Liver (tissue), 9 donors: ENCODE data around the gene PMM1. TPM values are rescaled to one million over a fixed set of nuclear protein-coding genes. Genes with fewer than 3 reads are reported as not detected.

ENCODE experiments used
- DNase-seq: peaks from one replicate; pipeline ENCODE4 v3.0.0-alpha.2; 2017; ENCODE audit warnings: low spot score
- H3K27ac ChIP-seq, 2 donors: one replicate each; pipeline ENCODE4 v1.7.0; 2013; ENCODE audit warnings: inconsistent platforms in 2 of 2, low read length in 2 of 2, control low read depth in 1 of 2, low read depth in 1 of 2, mild to moderate bottlenecking in 1 of 2
- H3K27me3 ChIP-seq, 4 donors: one replicate each; pipeline versions ENCODE4 v1.6.1 to v1.7.0; 2013; ENCODE audit warnings: low read length in 3 of 4, inconsistent platforms in 1 of 4, mild to moderate bottlenecking in 1 of 4, moderate library complexity in 1 of 4; ENCODE audit not compliant: control insufficient read depth in 4 of 4, insufficient read depth in 4 of 4
- H3K36me3 ChIP-seq, 4 donors: one replicate each; pipeline versions ENCODE4 v1.6.1 to v1.7.0; 2013; ENCODE audit warnings: low read length in 3 of 4, mild to moderate bottlenecking in 3 of 4, low read depth in 1 of 4, moderate library complexity in 1 of 4; ENCODE audit not compliant: control insufficient read depth in 4 of 4, insufficient read depth in 3 of 4
- H3K4me1 ChIP-seq, 4 donors: one replicate each; pipeline versions ENCODE4 v1.6.1 to v1.7.0; 2013; ENCODE audit warnings: low read length in 3 of 4, mild to moderate bottlenecking in 3 of 4, moderate library complexity in 1 of 4; ENCODE audit not compliant: control insufficient read depth in 4 of 4, insufficient read depth in 4 of 4
- H3K4me3 ChIP-seq, 3 donors: one replicate each; pipeline versions ENCODE4 v1.6.1 to v1.7.0; 2013; ENCODE audit warnings: low read length in 3 of 3, control low read depth in 1 of 3, low read depth in 1 of 3, mild to moderate bottlenecking in 1 of 3
- H3K9ac ChIP-seq, 2 donors: one replicate each; pipeline ENCODE4 v1.7.0; 2013; ENCODE audit warnings: low read length in 2 of 2, mild to moderate bottlenecking in 2 of 2, moderate library complexity in 2 of 2, control low read depth in 1 of 2, low read depth in 1 of 2
- H3K9me3 ChIP-seq, 4 donors: one replicate each; pipeline versions ENCODE4 v1.6.1 to v1.7.0; 2013; ENCODE audit warnings: low read length in 3 of 4; ENCODE audit not compliant: control insufficient read depth in 4 of 4
- ATF3 ChIP-seq: IDR thresholded peaks from 2 replicates; pipeline ENCODE4 v1.6.1; 2016; ENCODE audit warnings: antibody characterized with exemption
- CTCF ChIP-seq: fragments of 150-350 bp; IDR thresholded peaks from 2 replicates; pipeline ENCODE4 v1.5.1; 2017; ENCODE audit warnings: improper control_type of control experiment, low read depth, low read length; ENCODE audit not compliant: missing input control
- EGR1 ChIP-seq, 2 donors: IDR thresholded peaks; 2 replicates each; pipeline ENCODE4 v1.6.1; 2016 to 2018; ENCODE audit warnings: antibody characterized with exemption in 2 of 2, low read depth in 2 of 2
- FOXA1 ChIP-seq: IDR thresholded peaks from 2 replicates; pipeline ENCODE4 v1.6.1; 2016; ENCODE audit warnings: antibody characterized with exemption
- FOXA2 ChIP-seq: IDR thresholded peaks from 2 replicates; pipeline ENCODE4 v1.6.1; 2016; ENCODE audit warnings: antibody characterized with exemption
- GABPA ChIP-seq, 2 donors: IDR thresholded peaks in 1 of 2; conservative IDR thresholded peaks in 1 of 2; 2 replicates each; pipeline ENCODE4 v1.6.1; 2016; ENCODE audit warnings: antibody characterized with exemption in 2 of 2, mild to moderate bottlenecking in 1 of 2, moderate library complexity in 1 of 2
- HNF4A ChIP-seq, 2 donors: conservative IDR thresholded peaks; 2 replicates each; pipeline ENCODE4 v1.6.1; 2016; ENCODE audit warnings: antibody characterized with exemption in 2 of 2, mild to moderate bottlenecking in 2 of 2
- HNF4G ChIP-seq: IDR thresholded peaks from 2 replicates; pipeline ENCODE4 v1.6.1; 2016; ENCODE audit warnings: antibody characterized with exemption
- JUND ChIP-seq, 2 donors: IDR thresholded peaks; 2 replicates each; pipeline ENCODE4 v1.6.1; 2016; ENCODE audit warnings: antibody characterized with exemption in 2 of 2
- MAX ChIP-seq: IDR thresholded peaks from 2 replicates; pipeline ENCODE4 v1.6.1; 2016; ENCODE audit warnings: antibody characterized with exemption
- NR2F2 ChIP-seq: IDR thresholded peaks from 2 replicates; pipeline ENCODE4 v1.6.1; 2016; ENCODE audit warnings: antibody characterized with exemption
- RAD21 ChIP-seq, 2 donors: IDR thresholded peaks; 2 replicates each; pipeline ENCODE4 v1.6.1; 2016; ENCODE audit warnings: antibody characterized with exemption in 2 of 2, mild to moderate bottlenecking in 2 of 2
- REST ChIP-seq: IDR thresholded peaks from 2 replicates; pipeline ENCODE4 v1.6.1; 2016; ENCODE audit warnings: antibody characterized with exemption, mild to moderate bottlenecking
- RXRA ChIP-seq, 2 donors: IDR thresholded peaks; 2 replicates each; pipeline ENCODE4 v1.6.1; 2017 to 2018; ENCODE audit warnings: antibody characterized with exemption in 2 of 2, mild to moderate bottlenecking in 1 of 2
- SP1 ChIP-seq: IDR thresholded peaks from 2 replicates; pipeline ENCODE4 v1.6.1; 2018; ENCODE audit warnings: antibody characterized with exemption, mild to moderate bottlenecking
- TAF1 ChIP-seq: conservative IDR thresholded peaks from 2 replicates; pipeline ENCODE4 v1.6.1; 2016; ENCODE audit warnings: antibody characterized with exemption, mild to moderate bottlenecking
- YY1 ChIP-seq: IDR thresholded peaks from 2 replicates; pipeline ENCODE4 v1.6.1; 2016; ENCODE audit warnings: antibody characterized with exemption, mild to moderate bottlenecking
- ZBTB33 ChIP-seq: IDR thresholded peaks from 2 replicates; pipeline ENCODE4 v1.6.1; 2016; ENCODE audit warnings: antibody characterized with exemption
- WGBS: extraction: QIAGEN DNeasy Blood & Tissue Kit; methylation state at CpG from one replicate; pipeline ENCODE4 v1.1.7; 2013; 5-methylcytosine and 5-hydroxymethylcytosine counted together
- polyA plus RNA-seq, 2 donors: library from polyadenylated mRNA; stranded (reverse) in 1 of 2; unstranded in 1 of 2; fragments of 200-250 nt in 1 of 2; fragments of >200 nt in 1 of 2; fragmentation: Nextera tagmentation in 1 of 2; extraction: Ambion mirVana in 1 of 2; gene quantifications; one replicate each; pipeline versions ENCODE4 v1.2.1 to v1.2.3, GENCODE V29; 2013 to 2015
- total RNA-seq, 2 donors: library from RNA; depleted of rRNA; stranded (reverse); fragments of >200 nt; gene quantifications; one replicate each; pipeline ENCODE4 v1.2.3, GENCODE V29; 2014
- donor health status: healthy.
- donor health status: healthy.
- donor health status: healthy.
- donor health status: healthy.
- donor health status: healthy.

The PMM1 gene
- total and polyA plus RNA-seq, 4 donors: 24.9 to 50.2 (median 32.6) TPM

GRCh38 chr22:41555325-41555982, 34.2 kb downstream of the PMM1 start:
- no peak overlapping the region for H3K4me3 ChIP-seq
- DNase-seq: no peak
- H3K27me3 ChIP-seq: no peaks in the 10 kb centered on the region
- H3K9me3 ChIP-seq: no peaks in the 10 kb centered on the region
- H3K36me3 ChIP-seq: no peaks in the 10 kb centered on the region
- peaks cover 3 to 13% (median 12%) of the 10 kb centered on the region in 4 donors for H3K4me1 ChIP-seq
- no peak overlapping the region for H3K9ac ChIP-seq
- 87% methylated on average over 7 of the region's 7 CpGs for WGBS
- no peak overlapping the region for H3K27ac ChIP-seq
- TF ChIP-seq HNF4A (conservative IDR thresholded peaks at IDR 0.05) (no peak), YY1 (no peak)

GRCh38 chr22:41551877-41552582, 37.6 kb downstream of the PMM1 start:
- TF ChIP-seq CTCF (no peak), TAF1 (no peak), RAD21 (IDR thresholded peaks at IDR 0.05) (no peak), JUND (IDR thresholded peaks at IDR 0.05) (no peak), RXRA (IDR thresholded peaks at IDR 0.05) (no peak), ZBTB33 (no peak), MAX (no peak), NR2F2 (no peak), SP1 (no peak), FOXA1 (no peak), FOXA2 (no peak), HNF4A (conservative IDR thresholded peaks at IDR 0.05) (no peak), YY1 (no peak), HNF4G (no peak), REST (no peak), GABPA (IDR thresholded peaks at IDR 0.05 in 1 of 2, conservative IDR thresholded peaks at IDR 0.05 in 1 of 2) (no peak), EGR1 (IDR thresholded peaks at IDR 0.05; ENCODE audit: low read depth in 2 of 2) (no peak), ATF3 (no peak)
- peaks cover 5 to 23% (median 17%) of the 10 kb centered on the region in 4 donors for H3K4me1 ChIP-seq
- no peaks in the 10 kb centered on the region for H3K9me3 ChIP-seq
- no peaks in the 10 kb centered on the region for H3K36me3 ChIP-seq
- no peak overlapping the region for H3K4me3 ChIP-seq
- H3K9ac ChIP-seq: no peak overlapping the region
- DNase-seq: no peak
- H3K27ac ChIP-seq: no peak overlapping the region
- 80% methylated on average over 10 of the region's 11 CpGs for WGBS
- no peaks in the 10 kb centered on the region for H3K27me3 ChIP-seq
